Spleen (tissue), 11 donors: ENCODE data around the gene DLX1. TPM values are rescaled to one million over a fixed set of nuclear protein-coding genes. Genes with fewer than 3 reads are reported as not detected.

Source experiments
- DNase-seq: peaks from one replicate; pipeline ENCODE4 v3.0.0-alpha.2; 2020
- H3K27ac ChIP-seq, 8 donors: fragments of 200-600 bp; sonication (generic) in 7 of 8; 1 replicate in 4 of 8; 2 replicates in 4 of 8; pipeline versions ENCODE4 v1.5.0 to v1.8.0; 2016 to 2021; ENCODE audit warnings: inconsistent platforms in 4 of 8, mild to moderate bottlenecking in 4 of 8, moderate library complexity in 1 of 8
- H3K27me3 ChIP-seq, 7 donors: fragments of 200-600 bp; sonication (generic) in 6 of 7; replicated peaks in 1 of 7; 1 replicate in 4 of 7; 2 replicates in 3 of 7; pipeline versions ENCODE4 v1.5.0 to v1.8.0; 2016 to 2021; ENCODE audit warnings: inconsistent platforms in 3 of 7, mild to moderate bottlenecking in 1 of 7
- H3K36me3 ChIP-seq, 6 donors: fragments of 200-600 bp; sonication (generic) in 5 of 6; 1 replicate in 4 of 6; 2 replicates in 2 of 6; pipeline versions ENCODE4 v1.5.0 to v1.8.0; 2016 to 2021; ENCODE audit warnings: inconsistent platforms in 2 of 6
- H3K4me1 ChIP-seq, 6 donors: fragments of 200-600 bp; sonication (generic) in 5 of 6; 1 replicate in 3 of 6; 2 replicates in 3 of 6; pipeline versions ENCODE4 v1.5.0 to v1.8.0; 2016 to 2021; ENCODE audit warnings: inconsistent platforms in 3 of 6
- H3K4me3 ChIP-seq, 8 donors: fragments of 200-600 bp; sonication (generic) in 7 of 8; 1 replicate in 4 of 8; 2 replicates in 4 of 8; pipeline versions ENCODE4 v1.5.0 to v1.8.0; 2016 to 2021; ENCODE audit warnings: inconsistent platforms in 4 of 8, mild to moderate bottlenecking in 4 of 8, moderate library complexity in 2 of 8
- H3K9me3 ChIP-seq, 8 donors: fragments of 200-600 bp; sonication (generic) in 7 of 8; 1 replicate in 4 of 8; 2 replicates in 4 of 8; pipeline versions ENCODE4 v1.5.0 to v1.8.0; 2016 to 2021; ENCODE audit warnings: inconsistent platforms in 4 of 8
- POLR2A ChIP-seq, 3 donors: fragments of 450-650 bp; IDR thresholded peaks; one replicate each; pipeline ENCODE4 v1.5.1; 2017; ENCODE audit warnings: antibody characterized with exemption in 3 of 3, mild to moderate bottlenecking in 1 of 3
- POLR2AphosphoS5 ChIP-seq, 3 donors: sonication (generic); formaldehyde crosslinking; IDR thresholded peaks; one replicate each; pipeline ENCODE4 v1.5.1; 2017; ENCODE audit warnings: antibody characterized with exemption in 3 of 3
- WGBS, 5 donors: extraction: QIAGEN DNeasy Blood & Tissue Kit in 3 of 5; methylation state at CpG; one replicate each; pipeline versions ENCODE4 v1.1.5 to v1.1.7; 2013 to 2018; 5-methylcytosine and 5-hydroxymethylcytosine counted together
- intact Hi-C: fragments of 100-400 bp; cut with DNase I; formaldehyde crosslinking; loops from one replicate; pipeline ENCODE4 v1.15.0; 2023; ENCODE audit warnings: low total_unique reads
- polyA plus RNA-seq, 3 donors: library from polyadenylated mRNA; stranded (reverse); fragments of 200-250 nt; gene quantifications; one replicate each; pipeline ENCODE4 v1.2.1, GENCODE V29; 2013
- total RNA-seq, 7 donors: library from RNA; depleted of rRNA in 3 of 7; stranded (reverse); fragments of >200 nt in 3 of 7; fragmentation: NEBNext Ultra II Directional in 4 of 7; extraction: Animal tissue kit (Norgen Biotek cat#: 25700) in 4 of 7; gene quantifications; one replicate each; pipeline versions ENCODE4 v1.1.0 to v1.2.1, GENCODE V29; 2016 to 2021
- TF ChIP-seq, protein P1 (sequence below), 11 experiments: fragments of 200-600 bp in 7 of 11; fragments of 450-650 bp in 4 of 11; sonication (generic) in 4 of 11; IDR thresholded peaks in 8 of 11; conservative IDR thresholded peaks in 3 of 11; 1 replicate in 7 of 11; 2 replicates in 4 of 11; pipeline versions ENCODE4 v1.4.0 to v1.8.0; 2016 to 2021; ENCODE audit warnings: antibody characterized with exemption in 11 of 11, inconsistent platforms in 4 of 11, mild to moderate bottlenecking in 1 of 11
- donor health status: healthy with polysubstance abuse.
- donor health status: DM: no; HTN: no; CAD: no; lungs with moderate emphysema.
- donor health status: DM: no; HTN: no; CAD: no.
- donor health status: Bipolar disorder and iron deficiency.
- donor health status: healthy.
- donor health status: DM: no; HTN: no; CAD: no.
- donor health status: DM: yes; HTN: yes; CAD: no.

The DLX1 gene
- total and polyA plus RNA-seq, 10 donors = 0.16 TPM; not detected in 9

DNA sequence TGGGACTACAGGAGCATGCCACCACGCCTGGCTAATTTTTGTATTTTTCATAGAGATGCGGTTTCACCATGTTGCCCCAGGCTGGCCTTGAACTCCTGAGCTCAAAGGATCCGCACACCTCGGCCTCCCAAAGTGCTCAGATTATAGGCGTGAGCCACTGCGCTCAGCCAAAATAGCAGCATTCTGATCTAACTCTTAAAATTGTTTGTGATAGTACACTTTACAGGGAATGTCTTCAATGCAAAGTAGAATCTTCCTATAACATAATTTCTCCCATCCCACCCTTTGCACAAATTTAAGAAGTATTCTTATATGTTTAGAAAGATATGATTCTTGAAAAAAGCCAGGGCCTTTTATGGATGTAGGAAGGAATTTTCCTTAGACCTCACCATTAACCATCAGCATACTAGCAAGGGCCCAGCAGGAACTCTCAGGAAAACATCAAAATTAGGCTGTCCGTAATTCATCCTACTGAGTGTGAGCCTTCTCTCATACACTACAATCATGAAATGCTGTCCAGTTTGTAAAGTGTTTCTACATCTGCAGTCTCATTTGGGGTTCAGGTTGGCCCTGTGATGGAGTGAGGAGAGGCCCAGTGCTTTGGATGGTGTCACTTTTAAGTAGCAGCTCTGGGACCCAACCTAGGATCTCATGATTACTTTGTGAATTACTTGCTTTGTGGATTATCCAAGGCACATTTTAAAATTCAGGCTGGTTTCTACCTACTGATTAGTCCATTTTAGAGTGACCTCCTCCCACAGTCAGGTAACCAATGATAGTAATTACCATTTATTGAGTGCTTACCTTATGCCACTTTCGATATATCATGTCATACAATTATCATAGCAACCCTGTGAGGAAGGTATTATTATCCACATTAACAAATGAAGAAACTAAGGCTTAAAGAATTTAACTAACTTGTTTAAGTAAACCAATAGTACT lies 37.5 kb upstream of the DLX1 start:
- no peaks in the 10 kb centered on the region for H3K36me3 ChIP-seq
- no peaks in the 10 kb centered on the region for H3K9me3 ChIP-seq
- no peak overlapping the region for H3K27ac ChIP-seq
- intact Hi-C loops = no loop called here
- H3K4me1 ChIP-seq = peaks cover 0 to 5% (median 0%) of the 10 kb centered on the region in 6 donors
- TF ChIP-seq POLR2A (IDR thresholded peaks at IDR 0.05) (no peak), POLR2AphosphoS5 (IDR thresholded peaks at IDR 0.05) (no peak)
- TF ChIP-seq, protein P1, sequence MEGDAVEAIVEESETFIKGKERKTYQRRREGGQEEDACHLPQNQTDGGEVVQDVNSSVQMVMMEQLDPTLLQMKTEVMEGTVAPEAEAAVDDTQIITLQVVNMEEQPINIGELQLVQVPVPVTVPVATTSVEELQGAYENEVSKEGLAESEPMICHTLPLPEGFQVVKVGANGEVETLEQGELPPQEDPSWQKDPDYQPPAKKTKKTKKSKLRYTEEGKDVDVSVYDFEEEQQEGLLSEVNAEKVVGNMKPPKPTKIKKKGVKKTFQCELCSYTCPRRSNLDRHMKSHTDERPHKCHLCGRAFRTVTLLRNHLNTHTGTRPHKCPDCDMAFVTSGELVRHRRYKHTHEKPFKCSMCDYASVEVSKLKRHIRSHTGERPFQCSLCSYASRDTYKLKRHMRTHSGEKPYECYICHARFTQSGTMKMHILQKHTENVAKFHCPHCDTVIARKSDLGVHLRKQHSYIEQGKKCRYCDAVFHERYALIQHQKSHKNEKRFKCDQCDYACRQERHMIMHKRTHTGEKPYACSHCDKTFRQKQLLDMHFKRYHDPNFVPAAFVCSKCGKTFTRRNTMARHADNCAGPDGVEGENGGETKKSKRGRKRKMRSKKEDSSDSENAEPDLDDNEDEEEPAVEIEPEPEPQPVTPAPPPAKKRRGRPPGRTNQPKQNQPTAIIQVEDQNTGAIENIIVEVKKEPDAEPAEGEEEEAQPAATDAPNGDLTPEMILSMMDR (IDR thresholded peaks at IDR 0.05 in 8 of 11, conservative IDR thresholded peaks at IDR 0.05 in 3 of 11) = no peak
- H3K4me3 ChIP-seq = no peak overlapping the region
- WGBS, 5 donors = 93 to 98% (median 97%) methylated on average over 8 of the region's 8 CpGs
- H3K27me3 ChIP-seq = no peaks in the 10 kb centered on the region
- no peak for DNase-seq

DNA sequence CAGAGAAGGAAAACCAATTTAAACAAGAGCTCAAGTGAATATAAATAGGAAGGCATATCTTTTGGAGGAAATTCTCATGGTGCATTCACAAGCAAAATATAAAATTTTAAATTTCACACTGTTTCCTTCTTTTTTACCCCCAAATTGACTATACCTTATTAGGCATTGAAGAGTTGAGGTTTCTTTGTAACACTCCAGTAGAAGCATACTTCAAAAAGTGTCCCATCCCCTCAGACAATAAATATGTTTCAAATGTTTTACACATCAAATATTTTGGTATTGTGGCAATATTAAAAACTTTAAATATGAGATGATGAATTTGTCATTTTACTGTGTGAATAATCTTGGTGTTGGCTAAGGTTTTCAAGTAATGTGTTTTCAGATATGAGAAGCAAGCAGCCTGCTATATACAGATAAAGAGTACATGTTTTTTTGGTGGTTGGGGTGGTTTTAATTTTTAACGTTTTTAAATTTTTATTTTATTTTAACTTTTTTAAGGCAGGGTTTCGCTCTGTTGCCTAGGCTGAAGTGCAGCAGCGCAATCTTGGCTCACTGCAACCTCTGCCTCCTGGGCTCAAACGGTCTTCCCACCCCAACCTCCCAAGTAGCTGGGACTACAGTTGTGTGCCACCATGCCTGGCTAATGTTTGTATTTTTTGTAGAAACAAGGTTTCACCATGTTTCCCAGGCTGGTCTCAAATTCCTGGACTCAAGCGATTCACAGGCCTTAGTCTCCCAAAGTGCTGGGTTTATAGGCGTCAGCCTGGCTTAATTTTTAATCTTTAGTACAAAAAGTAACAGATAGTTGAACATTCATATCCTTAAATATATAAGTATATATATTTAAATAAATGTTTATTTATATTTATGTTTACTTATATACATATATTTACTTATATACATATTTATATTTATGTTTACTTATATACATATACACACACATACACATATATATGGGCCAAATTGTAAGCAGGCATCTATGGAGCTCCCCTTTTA lies 36.5 kb upstream of the DLX1 start:
- intact Hi-C loops = no loop called here
- WGBS, 5 donors = 89 to 96% (median 92%) methylated on average over 6 of the region's 6 CpGs

GRCh38 chr2:172049567-172050120 lies 35.7 kb upstream of the DLX1 start:
- TF ChIP-seq POLR2AphosphoS5 (IDR thresholded peaks at IDR 0.05) = no peak
- no peak for TF ChIP-seq POLR2A (IDR thresholded peaks at IDR 0.05)
- TF ChIP-seq, protein P1 (IDR thresholded peaks at IDR 0.05 in 8 of 11, conservative IDR thresholded peaks at IDR 0.05 in 3 of 11) = no peak
- no peaks in the 10 kb centered on the region for H3K9me3 ChIP-seq
- H3K4me3 ChIP-seq = no peak overlapping the region
- H3K27ac ChIP-seq = no peak overlapping the region
- intact Hi-C loops = no loop called here
- H3K27me3 ChIP-seq = no peaks in the 10 kb centered on the region
- no peak for DNase-seq
- 92 to 99% (median 95%) methylated on average over 2 of the region's 2 CpGs for WGBS, 5 donors
- peaks cover 0 to 5% (median 0%) of the 10 kb centered on the region in 6 donors for H3K4me1 ChIP-seq
- no peaks in the 10 kb centered on the region for H3K36me3 ChIP-seq

More for the DNA sequence above, 36.5 kb upstream of the DLX1 start:
- Histone ChIP-seq H3K27ac (no peak overlapping the region), H3K27me3 (no peaks in the 10 kb centered on the region), H3K9me3 (no peaks in the 10 kb centered on the region), H3K4me3 (no peak overlapping the region), H3K4me1 (peaks cover 0 to 5% (median 0%) of the 10 kb centered on the region in 6 donors), H3K36me3 (no peaks in the 10 kb centered on the region)
- DNase-seq = no peak
- TF ChIP-seq, protein P1 (IDR thresholded peaks at IDR 0.05 in 8 of 11, conservative IDR thresholded peaks at IDR 0.05 in 3 of 11) = no peak
- TF ChIP-seq POLR2AphosphoS5 (IDR thresholded peaks at IDR 0.05) = no peak
- no peak for TF ChIP-seq POLR2A (IDR thresholded peaks at IDR 0.05)
